GM13976 (cell line): ENCODE data around the gene MAD2L1.
"Not testable (repeated sequence)": the region's sequence is repeated elsewhere in the genome, so short reads cannot be mapped to it uniquely, and the experiment has no call there.

Experiments used
- DNase-seq: peaks from one replicate; pipeline ENCODE4 v3.0.0; 2012; ENCODE audit warnings: low spot score
- CTCF ChIP-seq: IDR thresholded peaks from 2 replicates; pipeline ENCODE4 v1.5.1; 2012; ENCODE audit warnings: borderline replicate concordance, mild to moderate bottlenecking; ENCODE audit not compliant: insufficient read depth; ENCODE audit errors: extremely low read depth, missing control alignments, control extremely low read depth
- in situ Hi-C: fragments of 300-500 bp; cut with MboI; formaldehyde crosslinking; loops from one replicate; pipeline ENCODE4 v1.12.0; 2022; ENCODE audit warnings: low sequenced_read_pairs, mixed read lengths, inconsistent platforms; ENCODE audit not compliant: unreplicated experiment

Gene MAD2L1

GRCh38 chr4:120079839-120080520 lies 13.3 kb upstream of the MAD2L1 start:
- in situ Hi-C loops, result no loop called here
- TF ChIP-seq CTCF, result no peak
- no peak for DNase-seq

- in situ Hi-C loops, result no loop called here
Observed at GRCh38 chr4:120078216-120078615, 11.6 kb upstream of the MAD2L1 start.

GRCh38 chr4:120071192-120071795 lies 4.6 kb upstream of the MAD2L1 start:
- peak; percentile 59 for TF ChIP-seq CTCF
- in situ Hi-C loops, result no loop called here
- peak; percentile 34 for DNase-seq

More at GRCh38 chr4:120078216-120078615, 11.6 kb upstream of the MAD2L1 start:
- DNase-seq, result no peak
- TF ChIP-seq CTCF, result no peak

GRCh38 chr4:120070196-120070595 lies 3.5 kb upstream of the MAD2L1 start:
- in situ Hi-C loops, result no loop called here
- no peak for DNase-seq
- TF ChIP-seq CTCF, result no peak

GRCh38 chr4:120065974-120066516 lies 603 bp downstream of the MAD2L1 start:
- TF ChIP-seq CTCF, result no peak
- DNase-seq, result no peak
- in situ Hi-C loops, result no loop called here

- no peak for DNase-seq
- no peak for TF ChIP-seq CTCF
- in situ Hi-C loops, result no loop called here
Observed at GRCh38 chr4:120064887-120065286, 1.8 kb downstream of the MAD2L1 start.

- in situ Hi-C loops, DNase-seq: not testable (repeated sequence)
Observed at GRCh38 chr4:120063711-120064110, 2.9 kb downstream of the MAD2L1 start.
